Measurements from ENCODE around the gene IER5.

DNA sequence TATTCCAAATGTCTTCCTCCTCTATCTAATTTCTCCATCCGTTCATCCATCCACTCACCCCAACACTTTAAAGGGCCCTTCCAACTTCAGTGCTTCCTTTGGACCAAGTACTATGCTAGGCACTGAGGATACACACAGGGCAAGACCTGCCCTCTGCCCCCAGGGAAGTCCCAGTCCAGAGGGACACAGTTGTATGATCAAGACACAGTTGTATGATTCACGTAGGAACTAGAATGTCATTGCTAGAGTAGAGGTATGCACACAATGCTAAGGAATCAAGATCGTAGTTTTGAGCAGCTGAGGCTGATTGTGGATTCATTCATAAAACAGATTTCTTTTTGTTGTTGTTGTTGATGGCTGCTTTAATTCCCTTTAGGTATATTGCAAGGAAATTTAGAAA is 11.6 kb upstream of the IER5 start:
- TF ChIP-seq, protein P1, sequence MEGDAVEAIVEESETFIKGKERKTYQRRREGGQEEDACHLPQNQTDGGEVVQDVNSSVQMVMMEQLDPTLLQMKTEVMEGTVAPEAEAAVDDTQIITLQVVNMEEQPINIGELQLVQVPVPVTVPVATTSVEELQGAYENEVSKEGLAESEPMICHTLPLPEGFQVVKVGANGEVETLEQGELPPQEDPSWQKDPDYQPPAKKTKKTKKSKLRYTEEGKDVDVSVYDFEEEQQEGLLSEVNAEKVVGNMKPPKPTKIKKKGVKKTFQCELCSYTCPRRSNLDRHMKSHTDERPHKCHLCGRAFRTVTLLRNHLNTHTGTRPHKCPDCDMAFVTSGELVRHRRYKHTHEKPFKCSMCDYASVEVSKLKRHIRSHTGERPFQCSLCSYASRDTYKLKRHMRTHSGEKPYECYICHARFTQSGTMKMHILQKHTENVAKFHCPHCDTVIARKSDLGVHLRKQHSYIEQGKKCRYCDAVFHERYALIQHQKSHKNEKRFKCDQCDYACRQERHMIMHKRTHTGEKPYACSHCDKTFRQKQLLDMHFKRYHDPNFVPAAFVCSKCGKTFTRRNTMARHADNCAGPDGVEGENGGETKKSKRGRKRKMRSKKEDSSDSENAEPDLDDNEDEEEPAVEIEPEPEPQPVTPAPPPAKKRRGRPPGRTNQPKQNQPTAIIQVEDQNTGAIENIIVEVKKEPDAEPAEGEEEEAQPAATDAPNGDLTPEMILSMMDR (IDR thresholded peaks at IDR 0.05): no peak
- no peak for TF ChIP-seq EP300 (IDR thresholded peaks at IDR 0.05)
- no peak for TF ChIP-seq POLR2A (IDR thresholded peaks at IDR 0.05)

Data from gastroesophageal sphincter (tissue), 3 donors.